ENCODE results near the gene PDZD7.
A peak's percentile ranks its signal among the peaks of the same experiment; 100 is the strongest.

The PDZD7 gene

DNA sequence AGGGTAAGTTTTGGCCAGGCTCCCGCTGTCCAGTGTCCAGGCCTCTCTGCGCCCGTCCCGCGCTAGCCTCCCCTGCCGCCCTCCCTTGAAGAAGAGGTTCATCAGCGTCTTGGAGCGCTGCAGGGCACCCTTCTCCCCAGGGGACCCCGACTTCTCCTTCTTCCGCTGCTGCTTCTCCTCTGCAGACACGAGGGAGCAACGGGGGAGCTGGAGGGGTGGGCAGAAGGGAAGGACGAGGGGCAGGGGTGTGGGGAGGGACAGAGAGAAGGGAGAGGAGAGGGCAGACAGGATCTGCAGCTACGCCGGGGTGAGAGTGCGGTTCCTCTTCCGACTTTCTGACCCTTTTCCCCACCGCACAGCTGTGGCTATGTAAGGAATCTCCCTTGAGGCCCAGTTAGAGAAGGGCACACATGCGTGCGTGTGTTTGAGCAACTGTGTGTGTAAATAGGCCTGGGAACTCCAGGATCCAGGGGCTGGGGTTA, 12.8 kb downstream of the PDZD7 start:
- DNase-seq: peak; percentile 65

- DNase-seq: no peak
Observed at GRCh38 chr10:101016814-101017213, 14.1 kb downstream of the PDZD7 start.

- DNase-seq: no peak
Observed at GRCh38 chr10:101015582-101015973, 15.4 kb downstream of the PDZD7 start.

GRCh38 chr10:101014966-101015581, 15.9 kb downstream of the PDZD7 start:
- no peak for DNase-seq

DNA sequence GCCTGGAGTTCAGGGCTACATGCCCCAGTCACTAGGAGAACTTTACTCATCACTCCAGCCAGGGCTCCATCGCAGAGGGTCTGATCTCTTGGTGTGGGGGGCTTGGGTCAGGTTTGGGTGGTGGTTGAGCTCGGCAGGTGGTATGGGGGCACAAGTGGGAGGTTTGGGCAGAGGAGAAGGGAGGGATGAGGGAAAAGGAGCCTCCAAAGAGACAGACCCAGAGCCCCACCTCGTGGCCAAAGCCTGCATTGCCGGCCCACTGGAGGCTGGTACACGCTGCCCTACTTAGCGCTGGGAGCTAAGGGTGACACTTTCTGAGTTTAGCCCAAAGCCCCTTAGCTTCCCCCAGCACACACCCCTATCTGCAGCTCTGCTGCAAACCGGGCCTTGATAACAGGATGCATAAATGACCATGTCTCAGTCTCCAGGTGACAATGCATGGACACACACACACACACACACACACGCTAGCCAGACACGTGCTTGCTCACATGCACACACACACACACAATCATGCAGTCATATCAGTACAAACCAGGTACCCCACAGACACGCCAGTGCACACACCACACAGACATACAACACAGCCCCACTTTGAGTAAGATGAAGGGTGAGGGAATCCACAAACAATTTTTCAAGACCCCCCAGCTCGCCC, 16.6 kb downstream of the PDZD7 start:
- no peak for DNase-seq

DNA sequence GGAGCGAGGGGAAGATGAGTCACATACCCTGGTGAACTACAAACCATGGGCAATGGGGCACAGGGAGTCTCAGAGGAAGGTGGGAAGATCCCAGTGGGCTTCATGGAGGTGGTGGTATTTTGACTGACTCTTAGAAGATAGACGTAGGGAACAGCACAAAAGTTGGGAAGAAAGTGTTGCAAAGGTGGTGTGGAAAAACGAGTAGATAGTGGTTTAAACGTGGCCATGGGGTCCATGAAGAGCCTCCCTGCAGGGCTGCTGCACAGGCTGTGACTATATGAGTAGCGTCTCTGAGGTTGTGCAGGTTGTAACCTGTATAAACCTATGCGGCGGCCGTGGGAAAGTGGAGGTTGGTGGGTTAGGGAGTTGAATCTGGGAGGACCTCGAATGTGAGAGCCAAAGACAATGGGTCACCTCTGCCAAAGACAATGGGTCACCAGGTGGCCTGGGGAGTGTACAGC, 17.5 kb downstream of the PDZD7 start:
- no peak for DNase-seq

DNA sequence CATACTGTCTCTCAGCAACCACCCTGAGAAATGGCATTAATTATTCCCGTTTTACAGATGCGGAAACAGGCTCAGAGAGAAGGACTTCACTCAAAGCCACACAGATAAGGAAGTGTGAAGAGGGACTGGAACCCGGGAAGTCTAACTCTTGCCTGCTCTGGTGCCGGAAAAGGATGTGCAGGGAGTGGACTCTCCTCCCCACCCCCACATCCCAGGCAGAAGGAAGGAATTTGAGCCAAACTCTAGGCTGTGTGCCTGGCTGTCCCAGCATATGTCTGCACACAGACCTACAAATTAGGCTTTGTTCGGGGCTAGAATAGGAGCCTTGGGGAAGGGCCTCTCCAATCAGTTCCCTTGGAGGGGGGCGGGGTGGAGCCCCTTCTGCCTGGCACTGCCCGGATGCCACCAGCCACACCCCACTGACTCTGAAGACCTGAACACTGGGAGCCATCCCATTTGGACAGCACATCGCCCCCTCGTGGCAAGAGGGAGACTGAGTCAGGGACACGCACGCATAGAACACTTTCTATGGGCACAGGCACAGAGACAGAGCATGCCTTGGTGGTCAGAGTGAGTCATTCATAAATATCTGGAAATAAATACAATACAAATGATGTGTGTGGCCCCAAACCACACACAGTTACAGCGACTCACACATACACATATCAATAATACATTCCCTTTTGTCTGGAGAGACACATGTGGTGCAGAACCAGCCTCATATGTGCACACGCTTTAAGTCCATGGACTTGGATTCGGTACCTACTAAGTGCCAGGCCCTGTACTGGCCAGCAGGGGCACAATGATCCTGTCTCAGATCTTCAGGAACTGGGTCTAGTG, 18.2 kb downstream of the PDZD7 start:
- peak; percentile 66 for DNase-seq

GRCh38 chr10:101011517-101012423, 19.2 kb downstream of the PDZD7 start:
- DNase-seq: no peak

GRCh38 chr10:101010329-101010728, 20.6 kb downstream of the PDZD7 start:
- DNase-seq: no peak

DNA sequence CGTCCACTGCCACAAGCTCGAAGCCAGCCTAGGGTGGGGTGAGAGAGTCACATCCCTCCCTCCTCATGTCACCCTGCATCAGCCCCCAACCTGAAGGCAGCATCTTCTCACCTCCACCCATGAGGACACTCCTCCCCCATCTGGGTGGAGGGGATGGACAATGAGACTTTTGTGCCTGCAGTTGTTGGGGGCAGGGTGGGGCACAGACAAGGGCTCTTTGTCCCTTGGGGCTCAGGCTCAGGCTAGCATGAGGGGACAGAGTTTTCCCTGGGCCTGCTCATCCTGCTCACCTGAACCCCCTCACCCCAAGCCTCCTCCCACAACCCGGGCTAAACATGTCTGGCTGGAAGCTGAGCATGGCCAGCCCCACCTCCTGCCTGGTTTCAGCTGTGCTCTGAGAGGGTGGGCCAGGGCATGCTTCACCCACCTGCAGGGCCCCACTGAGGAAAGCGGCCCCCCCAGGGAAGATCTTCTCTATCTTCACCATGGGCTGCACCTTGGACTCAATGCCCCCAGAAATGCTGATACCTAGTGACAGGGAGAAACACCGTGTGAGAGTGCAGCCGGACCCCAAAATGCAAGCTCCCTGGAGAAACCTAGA, 22.0 kb downstream of the PDZD7 start:
- no peak for DNase-seq

DNA sequence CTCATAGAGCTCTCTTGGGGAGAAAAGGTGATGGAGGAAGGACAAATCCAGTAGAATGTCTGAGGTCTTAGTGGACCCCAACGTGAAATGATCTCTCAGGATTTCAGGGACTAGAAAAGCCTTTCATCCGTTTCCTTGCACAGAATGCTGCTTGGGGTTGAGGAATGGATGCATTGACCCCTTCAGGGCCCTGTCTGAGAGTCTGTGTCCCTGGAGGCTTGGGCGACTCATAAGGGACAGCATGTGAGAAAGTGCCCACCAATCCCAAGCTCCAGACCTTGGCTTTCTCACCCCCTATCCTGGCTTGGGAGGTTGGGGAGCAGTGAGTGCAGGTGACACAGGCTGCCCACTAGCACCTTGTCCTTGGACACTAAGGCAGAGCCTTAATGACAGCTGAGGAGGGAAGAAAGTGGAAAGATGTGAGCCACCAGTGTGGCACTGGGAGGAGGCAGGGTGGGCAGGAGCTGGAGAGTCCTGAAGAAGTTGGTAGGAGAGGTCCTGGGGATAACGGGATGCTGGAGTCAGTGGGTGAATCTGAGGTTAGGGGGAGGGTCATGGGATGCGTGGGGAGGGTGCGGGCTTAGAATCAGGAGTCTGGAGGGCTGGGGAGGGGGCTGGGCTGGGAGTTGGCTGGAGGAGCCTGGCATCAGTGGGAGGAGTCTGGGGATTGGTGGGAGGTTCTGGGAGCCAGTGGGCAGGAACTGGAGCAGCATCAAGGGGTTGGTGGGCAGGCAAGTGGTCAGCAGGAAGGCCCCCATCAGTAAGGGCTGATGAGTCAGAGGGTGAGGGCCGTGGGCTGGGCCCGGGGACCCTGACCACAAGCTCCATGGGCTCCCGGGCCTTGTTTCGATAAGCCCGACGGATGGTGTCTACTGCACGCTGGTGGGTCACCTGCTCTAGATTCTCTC, 22.8 kb downstream of the PDZD7 start:
- DNase-seq: no peak

DNA sequence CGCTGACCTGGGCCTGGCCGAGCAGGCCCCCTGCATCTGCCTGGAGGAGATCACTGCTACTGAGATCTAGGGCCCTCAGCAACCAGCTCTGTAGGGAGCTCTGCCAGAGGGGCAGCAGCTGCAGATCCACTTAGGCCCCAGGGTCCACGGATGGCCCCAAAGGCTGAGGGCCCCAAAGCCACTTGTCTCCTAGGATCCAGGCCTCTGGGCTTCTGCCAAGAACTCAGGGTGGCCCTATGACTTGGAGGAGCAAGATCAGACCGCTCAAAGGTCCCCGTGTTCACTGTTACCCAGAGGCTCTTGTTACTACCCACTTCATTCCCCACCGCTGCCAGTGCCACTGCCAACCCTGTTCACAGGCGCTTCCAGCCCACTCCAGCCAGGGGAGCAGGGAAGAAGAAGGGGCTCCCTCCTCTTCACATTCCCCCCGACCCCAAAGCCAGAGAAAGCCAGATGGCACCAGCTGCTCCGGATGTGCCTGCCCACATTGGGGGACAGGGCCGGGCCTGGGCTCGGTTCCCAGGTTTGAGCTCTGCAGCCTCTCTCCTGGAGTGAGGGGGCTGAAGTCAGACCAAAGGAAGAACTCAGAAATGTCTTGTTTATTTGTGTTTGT, 23.7 kb downstream of the PDZD7 start:
- no peak for DNase-seq

DNA sequence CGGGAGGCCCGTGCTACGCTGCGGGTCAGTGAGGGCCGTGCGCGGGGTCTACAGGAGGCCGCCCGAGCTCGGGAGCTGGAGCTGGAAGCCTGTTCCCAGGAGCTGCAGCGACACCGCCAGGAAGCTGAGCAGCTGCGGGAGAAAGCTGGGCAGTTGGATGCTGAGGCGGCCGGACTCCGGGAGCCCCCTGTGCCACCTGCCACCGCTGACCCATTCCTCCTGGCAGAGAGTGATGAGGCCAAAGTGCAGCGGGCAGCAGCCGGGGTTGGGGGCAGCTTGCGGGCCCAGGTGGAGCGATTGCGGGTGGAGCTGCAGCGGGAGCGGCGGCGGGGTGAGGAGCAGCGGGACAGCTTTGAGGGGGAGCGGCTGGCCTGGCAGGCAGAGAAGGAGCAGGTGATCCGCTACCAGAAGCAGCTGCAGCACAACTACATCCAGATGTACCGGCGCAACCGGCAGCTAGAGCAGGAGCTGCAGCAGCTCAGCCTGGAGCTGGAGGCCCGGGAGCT, 24.3 kb downstream of the PDZD7 start:
- DNase-seq: no peak

DNA sequence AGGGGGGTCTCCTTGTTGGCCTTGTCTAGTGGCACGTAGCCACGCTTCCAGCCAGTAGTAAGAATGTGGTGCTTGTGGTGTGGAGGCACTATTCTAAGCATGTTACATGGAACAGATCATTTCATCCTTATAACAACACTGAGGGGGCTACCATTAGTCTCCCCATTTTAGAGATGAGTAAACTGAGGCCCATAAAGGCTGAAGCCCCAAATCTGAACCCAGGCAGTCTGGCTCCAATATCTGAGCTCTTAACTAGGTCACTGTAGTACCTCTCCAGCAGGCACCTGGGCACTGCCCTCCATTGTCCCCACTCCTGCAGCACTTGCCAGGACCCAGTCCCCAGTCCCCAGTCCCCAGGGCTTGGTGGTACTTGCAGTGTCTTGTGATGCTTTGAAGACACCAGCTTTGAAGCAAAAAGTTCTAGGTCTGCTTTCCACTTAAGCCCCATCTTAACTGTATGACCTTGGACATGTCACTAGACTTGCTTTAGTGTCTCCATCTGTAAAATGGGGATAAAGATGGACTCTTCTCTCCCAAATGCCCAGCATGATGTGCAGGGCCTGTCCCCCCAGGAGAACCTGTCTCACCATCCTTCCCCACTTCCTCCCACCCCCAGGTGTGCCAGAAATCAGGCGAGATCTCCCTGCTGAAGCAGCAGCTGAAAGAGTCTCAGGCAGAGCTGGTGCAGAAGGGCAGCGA, 24.9 kb downstream of the PDZD7 start:
- DNase-seq: no peak

DNA sequence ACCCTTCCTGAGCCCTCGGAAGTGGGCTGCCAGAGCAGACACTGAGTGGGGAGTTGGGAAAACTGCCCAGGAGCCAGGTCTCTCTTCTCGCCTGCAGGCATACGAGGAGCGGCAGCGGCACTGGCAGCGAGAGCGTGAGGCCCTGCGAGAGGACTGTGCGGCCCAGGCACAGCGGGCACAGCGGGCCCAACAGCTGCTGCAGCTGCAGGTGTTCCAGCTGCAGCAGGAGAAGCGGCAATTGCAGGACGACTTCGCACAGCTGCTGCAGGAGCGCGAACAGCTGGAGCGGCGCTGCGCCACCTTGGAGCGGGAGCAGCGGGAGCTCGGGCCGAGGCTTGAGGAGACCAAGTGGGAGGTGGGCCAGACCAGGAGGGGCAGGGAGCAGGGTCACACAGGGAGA, 25.6 kb downstream of the PDZD7 start:
- DNase-seq: no peak

- DNase-seq: no peak
Observed at GRCh38 chr10:101003639-101004206, 27.2 kb downstream of the PDZD7 start.

GRCh38 chr10:101002456-101002855, 28.5 kb downstream of the PDZD7 start:
- no peak for DNase-seq

DNA sequence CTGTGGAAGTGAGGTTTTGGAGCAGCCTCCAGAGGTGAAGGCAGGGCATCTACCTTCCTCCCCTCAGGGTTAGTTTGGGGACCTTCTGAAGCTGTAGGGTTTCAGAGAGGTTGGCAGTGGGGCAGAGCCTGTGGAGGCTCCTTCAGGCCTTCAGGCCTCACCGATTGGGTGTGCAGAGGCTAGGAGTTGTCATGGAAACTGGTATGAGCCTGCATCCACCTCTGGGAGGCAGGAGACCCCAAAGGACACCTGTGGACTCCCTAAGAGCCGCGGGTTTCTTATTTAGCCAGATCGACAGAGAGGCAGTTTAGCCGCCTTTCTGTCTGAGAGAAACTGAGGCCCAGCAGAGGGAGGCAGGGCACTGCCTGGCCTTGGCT, 29.3 kb downstream of the PDZD7 start:
- DNase-seq: no peak

DNA sequence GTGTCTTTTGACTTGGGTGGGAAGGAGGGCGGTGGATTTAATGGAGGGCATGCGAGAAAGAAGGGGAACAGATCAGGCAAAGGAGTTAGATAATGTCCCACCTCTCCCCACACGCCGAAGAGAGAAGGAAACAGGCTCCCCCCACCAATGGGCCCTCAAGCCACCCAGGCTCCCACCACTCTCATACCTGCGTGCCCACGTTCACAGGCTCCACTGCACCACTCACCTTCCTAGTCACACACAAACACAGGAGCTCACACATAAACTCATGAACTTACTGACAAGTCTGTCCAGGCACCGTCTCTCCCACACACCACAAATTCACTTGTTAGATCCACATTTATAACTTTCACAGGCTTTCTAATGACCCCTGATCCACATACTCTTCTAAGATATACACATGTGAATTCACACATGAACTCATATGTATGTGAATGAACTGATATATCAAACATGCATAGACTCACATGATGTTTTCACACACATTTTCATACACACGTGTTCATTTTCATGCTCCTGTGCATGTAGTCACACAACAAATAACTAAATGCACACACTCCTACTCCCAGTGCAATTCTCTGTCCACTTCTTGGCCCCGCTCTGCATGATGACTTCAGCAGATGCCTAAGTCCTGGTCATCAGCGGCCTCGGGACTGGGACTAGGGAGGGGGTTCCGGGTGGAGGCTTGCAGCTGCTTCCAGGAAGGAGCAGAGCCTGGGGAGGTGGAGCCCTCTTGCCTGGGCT, 29.8 kb downstream of the PDZD7 start:
- DNase-seq: peak; percentile 26
